Progenitor cell of endocrine pancreas (in vitro differentiated cells): Measurements from ENCODE around the gene ZEB1. TPM values are rescaled to one million over a fixed set of nuclear protein-coding genes. Genes with fewer than 3 reads are reported as not detected.
"Not testable (repeated sequence)": the region's sequence is repeated elsewhere in the genome, so short reads cannot be mapped to it uniquely, and the experiment has no call there.

Source experiments
- DNase-seq: peaks from one replicate; pipeline ENCODE4 v3.0.0; 2021; ENCODE audit warnings: low spot score; ENCODE audit not compliant: unreplicated experiment
- H3K27ac Mint-ChIP-seq: 2 replicates; pipeline ENCODE4 v1.8.0; 2021; ENCODE audit warnings: mild to moderate bottlenecking, moderate library complexity, mixed read lengths
- H3K27me3 Mint-ChIP-seq: 2 replicates; pipeline ENCODE4 v1.8.0; 2021; ENCODE audit warnings: mixed read lengths
- H3K36me3 Mint-ChIP-seq: 2 replicates; pipeline ENCODE4 v1.8.0; 2022; ENCODE audit warnings: mixed read lengths; ENCODE audit not compliant: insufficient read depth
- H3K4me1 Mint-ChIP-seq: 2 replicates; pipeline ENCODE4 v1.8.0; 2021; ENCODE audit warnings: low read depth, mixed read lengths
- H3K4me3 Mint-ChIP-seq: 2 replicates; pipeline ENCODE4 v1.8.0; 2021; ENCODE audit warnings: low read depth, mild to moderate bottlenecking, moderate library complexity, mixed read lengths
- H3K9me3 Mint-ChIP-seq: 2 replicates; pipeline ENCODE4 v1.8.0; 2021; ENCODE audit warnings: low read depth, mixed read lengths
- total RNA-seq: library from RNA; stranded (reverse); gene quantifications from 2 replicates; pipeline ENCODE4 v1.2.1, GENCODE V29; 2021
- TF ChIP-seq, protein P1 (sequence below): fragments of 200-600 bp; sonication (generic); IDR thresholded peaks from one replicate; pipeline ENCODE4 v1.5.0; 2021; ENCODE audit warnings: antibody characterized with exemption, mild to moderate bottlenecking; ENCODE audit not compliant: unreplicated experiment

The ZEB1 gene
- total RNA-seq, 1 donor from 2014 or later = 1.7 TPM

DNA sequence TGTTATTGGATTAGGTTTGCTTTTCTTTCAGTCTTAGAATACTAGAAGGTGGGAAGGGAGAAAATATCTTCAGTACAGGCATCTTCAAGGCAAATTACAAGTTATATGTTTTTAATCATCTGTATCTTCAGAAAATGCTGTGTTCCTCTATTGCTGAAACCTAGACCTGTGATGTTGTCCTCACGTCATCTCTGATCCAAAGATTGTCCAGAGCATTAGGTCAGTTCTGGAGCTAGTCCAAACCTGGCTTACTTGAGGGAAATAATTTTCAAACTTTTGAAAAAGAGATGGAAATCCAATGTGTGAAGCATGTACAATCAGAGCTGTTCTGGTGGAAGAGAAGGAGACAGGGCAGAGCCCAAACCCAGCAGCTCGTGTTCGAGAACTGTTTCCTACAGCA lies 217.3 kb downstream of the ZEB1 start:
- TF ChIP-seq, protein P1, sequence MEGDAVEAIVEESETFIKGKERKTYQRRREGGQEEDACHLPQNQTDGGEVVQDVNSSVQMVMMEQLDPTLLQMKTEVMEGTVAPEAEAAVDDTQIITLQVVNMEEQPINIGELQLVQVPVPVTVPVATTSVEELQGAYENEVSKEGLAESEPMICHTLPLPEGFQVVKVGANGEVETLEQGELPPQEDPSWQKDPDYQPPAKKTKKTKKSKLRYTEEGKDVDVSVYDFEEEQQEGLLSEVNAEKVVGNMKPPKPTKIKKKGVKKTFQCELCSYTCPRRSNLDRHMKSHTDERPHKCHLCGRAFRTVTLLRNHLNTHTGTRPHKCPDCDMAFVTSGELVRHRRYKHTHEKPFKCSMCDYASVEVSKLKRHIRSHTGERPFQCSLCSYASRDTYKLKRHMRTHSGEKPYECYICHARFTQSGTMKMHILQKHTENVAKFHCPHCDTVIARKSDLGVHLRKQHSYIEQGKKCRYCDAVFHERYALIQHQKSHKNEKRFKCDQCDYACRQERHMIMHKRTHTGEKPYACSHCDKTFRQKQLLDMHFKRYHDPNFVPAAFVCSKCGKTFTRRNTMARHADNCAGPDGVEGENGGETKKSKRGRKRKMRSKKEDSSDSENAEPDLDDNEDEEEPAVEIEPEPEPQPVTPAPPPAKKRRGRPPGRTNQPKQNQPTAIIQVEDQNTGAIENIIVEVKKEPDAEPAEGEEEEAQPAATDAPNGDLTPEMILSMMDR = no peak
- H3K36me3 Mint-ChIP-seq = no peaks in the 10 kb centered on the region
- H3K27ac Mint-ChIP-seq = no peak overlapping the region
- H3K9me3 Mint-ChIP-seq = peaks cover 5% of the 10 kb centered on the region
- no peak overlapping the region for H3K4me3 Mint-ChIP-seq
- H3K4me1 Mint-ChIP-seq = peaks cover 4% of the 10 kb centered on the region
- no peak for DNase-seq
- H3K27me3 Mint-ChIP-seq = no peaks in the 10 kb centered on the region

- TF ChIP-seq, protein P1 = no peak
- no peaks in the 10 kb centered on the region for H3K36me3 Mint-ChIP-seq
- H3K4me1 Mint-ChIP-seq = no peaks in the 10 kb centered on the region
- H3K9me3 Mint-ChIP-seq = peaks cover 21% of the 10 kb centered on the region
- H3K27me3 Mint-ChIP-seq = no peaks in the 10 kb centered on the region
- no peak overlapping the region for H3K4me3 Mint-ChIP-seq
- DNase-seq = no peak
- no peak overlapping the region for H3K27ac Mint-ChIP-seq
Observed at GRCh38 chr10:31549896-31550295, 230.9 kb downstream of the ZEB1 start.

GRCh38 chr10:31554556-31554955 lies 235.5 kb downstream of the ZEB1 start:
- H3K4me1 Mint-ChIP-seq = no peaks in the 10 kb centered on the region
- H3K36me3 Mint-ChIP-seq = peaks cover 1% of the 10 kb centered on the region
- DNase-seq = no peak
- no peak overlapping the region for H3K4me3 Mint-ChIP-seq
- TF ChIP-seq, protein P1 = no peak
- no peak overlapping the region for H3K27ac Mint-ChIP-seq
- no peaks in the 10 kb centered on the region for H3K27me3 Mint-ChIP-seq
- peaks cover 19% of the 10 kb centered on the region for H3K9me3 Mint-ChIP-seq

GRCh38 chr10:31557854-31558253 lies 238.8 kb downstream of the ZEB1 start:
- no peak overlapping the region for H3K27ac Mint-ChIP-seq
- TF ChIP-seq, protein P1 = no peak
- no peak for DNase-seq
- H3K36me3 Mint-ChIP-seq = peaks cover 1% of the 10 kb centered on the region
- peaks cover 16% of the 10 kb centered on the region for H3K9me3 Mint-ChIP-seq
- no peaks in the 10 kb centered on the region for H3K27me3 Mint-ChIP-seq
- no peak overlapping the region for H3K4me3 Mint-ChIP-seq
- H3K4me1 Mint-ChIP-seq = no peaks in the 10 kb centered on the region

GRCh38 chr10:31568252-31568861 lies 249.3 kb downstream of the ZEB1 start:
- H3K4me1 Mint-ChIP-seq, H3K27ac Mint-ChIP-seq, H3K36me3 Mint-ChIP-seq, DNase-seq, H3K27me3 Mint-ChIP-seq, H3K4me3 Mint-ChIP-seq: not testable (repeated sequence)
- peaks cover 27% of the 10 kb centered on the region for H3K9me3 Mint-ChIP-seq

DNA sequence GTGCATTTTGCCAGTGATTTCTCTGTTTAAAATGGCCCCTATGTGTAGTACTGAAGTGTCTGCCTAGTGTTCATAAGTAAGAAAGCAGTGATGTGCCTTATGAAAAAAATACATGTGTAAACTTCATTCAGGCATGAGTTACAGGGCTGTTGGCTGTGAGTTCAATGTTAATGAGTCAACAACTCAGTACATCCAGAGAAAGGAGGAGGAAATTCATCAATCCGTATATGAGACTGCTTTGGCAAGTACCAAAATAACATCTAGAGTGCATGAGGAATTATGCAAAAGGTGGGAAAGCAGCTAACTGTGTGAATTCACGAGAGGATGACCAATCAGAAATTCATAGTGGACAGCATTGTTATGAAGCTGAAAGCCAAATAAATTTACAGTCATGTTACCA lies 255.6 kb downstream of the ZEB1 start:
- Mint-ChIP-seq H3K27me3 (peaks cover 3% of the 10 kb centered on the region), H3K27ac (no peak overlapping the region), H3K36me3 (no peaks in the 10 kb centered on the region), H3K4me3 (no peak overlapping the region), H3K4me1 (no peaks in the 10 kb centered on the region), H3K9me3 (peaks cover 18% of the 10 kb centered on the region)
- no peak for DNase-seq
- TF ChIP-seq, protein P1 = no peak
